Esophagus muscularis mucosa (tissue), 4 donors: ENCODE measurements around the gene ATXN10. TPM values are rescaled to one million over a fixed set of nuclear protein-coding genes. Genes with fewer than 3 reads are reported as not detected.

Source experiments
- DNase-seq: peaks from one replicate; pipeline ENCODE4 v3.0.0-alpha.2; 2017; ENCODE audit errors: extremely low spot score
- H3K27ac ChIP-seq, 4 donors: fragments of 200-600 bp; sonication (generic); replicated peaks in 1 of 4; 1 replicate in 3 of 4; 2 replicates in 1 of 4; pipeline ENCODE4 v1.5.1; 2016 to 2019; ENCODE audit warnings: mild to moderate bottlenecking in 1 of 4
- H3K27me3 ChIP-seq, 4 donors: fragments of 200-600 bp; sonication (generic); one replicate each; pipeline versions ENCODE4 v1.5.1 to v1.6.0; 2016 to 2019
- H3K36me3 ChIP-seq, 4 donors: fragments of 200-600 bp; sonication (generic); one replicate each; pipeline ENCODE4 v1.5.1; 2016 to 2019
- H3K4me1 ChIP-seq, 4 donors: fragments of 200-600 bp; sonication (generic); one replicate each; pipeline ENCODE4 v1.5.1; 2016 to 2019
- H3K4me3 ChIP-seq, 4 donors: fragments of 200-600 bp; sonication (generic); 1 replicate in 2 of 4; 2 replicates in 2 of 4; pipeline ENCODE4 v1.5.1; 2016 to 2019; ENCODE audit warnings: mild to moderate bottlenecking in 4 of 4, moderate library complexity in 1 of 4
- H3K9me3 ChIP-seq, 4 donors: fragments of 200-600 bp; sonication (generic); 1 replicate in 3 of 4; 2 replicates in 1 of 4; pipeline ENCODE4 v1.5.1; 2016 to 2019
- EP300 ChIP-seq: sonication (generic); formaldehyde crosslinking; IDR thresholded peaks from one replicate; pipeline ENCODE4 v1.6.1; 2017; ENCODE audit warnings: antibody characterized with exemption
- POLR2A ChIP-seq: fragments of 450-650 bp; IDR thresholded peaks from one replicate; pipeline ENCODE4 v1.6.1; 2017; ENCODE audit warnings: antibody characterized with exemption, moderate library complexity, mild to moderate bottlenecking, low read depth
- POLR2AphosphoS5 ChIP-seq, 2 donors: sonication (generic); formaldehyde crosslinking; IDR thresholded peaks; one replicate each; pipeline ENCODE4 v1.6.1; 2017; ENCODE audit warnings: antibody characterized with exemption in 2 of 2
- WGBS: methylation state at CpG from one replicate; pipeline ENCODE4 v1.1.5; 2018; 5-methylcytosine and 5-hydroxymethylcytosine counted together
- intact Hi-C: fragments of 100-400 bp; cut with DNase I; formaldehyde crosslinking; loops from one replicate; pipeline ENCODE4 v1.15.1; 2023
- total RNA-seq, 4 donors: library from RNA; depleted of rRNA; stranded (reverse); fragments of >200 nt; gene quantifications; one replicate each; pipeline versions ENCODE4 v1.1.0 to v1.2.1, GENCODE V29; 2016
- TF ChIP-seq, protein P1 (sequence below), 3 experiments: fragments of 200-600 bp in 2 of 3; fragments of 450-650 bp in 1 of 3; sonication (generic) in 2 of 3; IDR thresholded peaks; one replicate each; pipeline ENCODE4 v1.5.1; 2017 to 2019; ENCODE audit warnings: antibody characterized with exemption in 3 of 3, mild to moderate bottlenecking in 2 of 3, moderate library complexity in 1 of 3

ATXN10 gene
- total RNA-seq, 4 donors from 2014 or later: 67.5 to 126 (median 91.2) TPM

DNA sequence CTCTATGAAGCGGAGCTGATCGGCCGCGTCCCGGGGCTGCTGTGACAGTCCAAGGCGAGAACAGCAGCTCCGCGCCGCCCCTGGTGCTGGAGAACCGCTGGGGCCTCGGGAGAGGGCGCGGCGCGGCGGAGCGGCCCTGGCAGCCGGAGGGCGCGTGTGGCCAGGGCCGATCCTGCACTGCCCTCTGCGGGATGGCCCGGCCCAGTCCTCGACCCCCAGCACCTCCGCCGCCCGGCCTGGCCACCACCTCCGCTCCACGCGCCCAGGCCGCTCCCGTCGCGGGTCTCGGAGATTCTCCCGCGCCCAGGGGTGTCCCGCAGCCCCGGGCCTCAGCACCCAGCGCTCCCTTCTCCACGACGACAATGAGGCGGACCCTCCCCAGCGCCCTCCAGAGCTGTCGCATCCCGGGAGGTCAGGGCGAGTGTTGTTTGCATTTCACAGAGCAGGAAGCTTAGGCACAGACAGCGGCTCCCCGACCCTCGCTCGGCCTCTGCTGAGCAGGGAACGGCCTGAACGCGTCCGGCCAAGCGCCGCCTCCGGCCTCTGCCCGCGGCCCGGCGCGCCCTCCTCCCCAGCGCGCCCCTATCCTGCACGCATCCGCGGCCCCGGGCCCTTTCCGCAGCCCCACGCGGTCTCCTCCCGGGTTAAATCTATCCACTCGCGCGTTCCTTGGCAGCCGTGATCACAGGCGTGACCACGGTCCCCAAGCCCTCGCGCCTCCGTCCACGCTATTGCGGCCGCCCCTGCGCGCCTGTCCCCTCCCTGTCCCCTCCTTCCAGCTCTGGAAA lies 195.7 kb downstream of the ATXN10 start:
- H3K4me3 ChIP-seq: peak overlapping the region; percentile 13 to 44 (median 34)
- intact Hi-C loops: loop anchor here (5.0 kb wide), 1 partner anchor 225 kb away; no protein-coding TSS in a partner anchor
- TF ChIP-seq, protein P1, sequence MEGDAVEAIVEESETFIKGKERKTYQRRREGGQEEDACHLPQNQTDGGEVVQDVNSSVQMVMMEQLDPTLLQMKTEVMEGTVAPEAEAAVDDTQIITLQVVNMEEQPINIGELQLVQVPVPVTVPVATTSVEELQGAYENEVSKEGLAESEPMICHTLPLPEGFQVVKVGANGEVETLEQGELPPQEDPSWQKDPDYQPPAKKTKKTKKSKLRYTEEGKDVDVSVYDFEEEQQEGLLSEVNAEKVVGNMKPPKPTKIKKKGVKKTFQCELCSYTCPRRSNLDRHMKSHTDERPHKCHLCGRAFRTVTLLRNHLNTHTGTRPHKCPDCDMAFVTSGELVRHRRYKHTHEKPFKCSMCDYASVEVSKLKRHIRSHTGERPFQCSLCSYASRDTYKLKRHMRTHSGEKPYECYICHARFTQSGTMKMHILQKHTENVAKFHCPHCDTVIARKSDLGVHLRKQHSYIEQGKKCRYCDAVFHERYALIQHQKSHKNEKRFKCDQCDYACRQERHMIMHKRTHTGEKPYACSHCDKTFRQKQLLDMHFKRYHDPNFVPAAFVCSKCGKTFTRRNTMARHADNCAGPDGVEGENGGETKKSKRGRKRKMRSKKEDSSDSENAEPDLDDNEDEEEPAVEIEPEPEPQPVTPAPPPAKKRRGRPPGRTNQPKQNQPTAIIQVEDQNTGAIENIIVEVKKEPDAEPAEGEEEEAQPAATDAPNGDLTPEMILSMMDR (IDR thresholded peaks at IDR 0.05): peak; percentile 27 to 35 (median 30)
- no peak for TF ChIP-seq POLR2AphosphoS5 (IDR thresholded peaks at IDR 0.05)
- H3K4me1 ChIP-seq: peaks cover 15 to 41% (median 32%) of the 10 kb centered on the region in 4 donors
- H3K27ac ChIP-seq: no peak overlapping the region
- peaks cover 0 to 60% (median 20%) of the 10 kb centered on the region in 4 donors for H3K27me3 ChIP-seq
- H3K9me3 ChIP-seq: peaks cover 0 to 6% (median 0%) of the 10 kb centered on the region in 4 donors
- peak; percentile 39 for DNase-seq
- no peaks in the 10 kb centered on the region for H3K36me3 ChIP-seq
- 4% methylated on average over 13 of the region's 87 CpGs for WGBS

DNA sequence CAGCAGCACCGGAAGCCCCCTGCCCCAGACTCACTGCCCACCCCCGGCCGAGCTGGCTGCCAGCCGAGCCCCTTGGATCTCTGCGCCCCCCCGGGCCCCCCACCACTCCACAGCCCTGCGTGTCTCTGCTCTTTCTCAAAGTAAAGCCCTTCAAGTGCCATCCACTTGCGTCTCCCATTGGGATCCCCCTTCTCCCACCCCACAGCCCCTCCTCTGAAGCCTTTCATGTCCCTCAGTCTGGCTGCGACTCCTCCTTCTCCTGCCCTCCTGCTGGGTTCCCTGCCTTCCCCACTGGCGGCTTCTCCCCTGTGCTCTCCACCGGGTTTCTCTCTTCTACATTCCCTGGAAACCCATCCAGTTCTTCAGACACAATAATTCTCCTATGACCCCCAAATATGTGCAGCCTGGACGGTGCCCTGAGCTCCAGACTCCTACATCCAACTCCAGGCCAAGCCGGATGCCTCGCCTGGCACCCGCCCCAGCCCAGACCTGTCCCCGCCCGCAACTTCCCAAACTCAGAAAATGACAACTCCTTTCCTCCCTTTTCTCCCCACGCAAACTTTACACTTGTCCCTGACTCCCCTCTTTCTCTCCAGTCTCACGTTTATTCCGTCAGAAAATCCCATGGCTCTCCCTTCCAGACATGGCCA lies 196.4 kb downstream of the ATXN10 start:
- 43% methylated on average over 17 of the region's 20 CpGs for WGBS
- intact Hi-C loops: loop anchor here (5.0 kb wide), 1 partner anchor 226 kb away; no protein-coding TSS in a partner anchor
- H3K4me3 ChIP-seq: peak overlapping the region in 2 of 4 donors; percentile 38 to 44

DNA sequence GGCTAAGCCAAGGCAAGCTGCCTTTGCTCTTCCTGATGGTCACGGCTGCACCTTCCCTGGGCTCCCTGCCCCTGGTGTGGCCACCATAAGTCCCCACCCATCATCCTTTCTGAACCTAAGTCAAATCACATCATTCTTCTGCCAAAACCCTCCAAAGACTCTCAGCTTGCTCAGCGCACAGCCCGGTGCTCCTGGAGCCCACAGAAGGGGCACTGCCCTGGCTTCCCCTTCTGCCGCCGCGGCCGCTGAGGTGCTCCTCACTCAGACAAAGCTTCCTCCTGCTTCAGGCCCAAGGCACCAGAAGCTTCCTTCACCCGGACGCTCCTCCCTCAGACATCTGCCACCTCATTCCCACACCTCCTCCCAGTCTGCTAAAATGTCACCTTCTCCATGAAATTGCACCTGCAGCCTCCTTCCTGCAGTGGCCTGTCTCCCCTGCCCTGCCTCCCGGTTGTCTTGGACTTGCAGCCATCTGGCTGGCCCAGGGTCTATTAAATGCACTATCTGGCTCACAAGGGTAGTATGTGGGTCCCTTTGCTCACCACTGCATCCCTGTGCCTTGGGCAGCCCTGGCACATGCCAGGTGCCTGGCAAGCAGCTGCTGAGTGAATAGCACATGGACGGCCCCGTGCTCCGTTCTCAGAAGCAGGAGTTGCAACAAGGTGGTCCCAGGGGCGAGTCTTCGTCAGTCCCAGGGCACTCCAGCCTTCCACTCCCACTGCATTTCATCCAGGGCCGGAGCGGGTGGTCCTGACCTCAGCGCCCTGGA lies 197.1 kb downstream of the ATXN10 start:
- no peak overlapping the region for H3K27ac ChIP-seq
- no peaks in the 10 kb centered on the region for H3K36me3 ChIP-seq
- peaks cover 0 to 4% (median 0%) of the 10 kb centered on the region in 4 donors for H3K9me3 ChIP-seq
- peaks cover 0 to 60% (median 20%) of the 10 kb centered on the region in 4 donors for H3K27me3 ChIP-seq
- intact Hi-C loops: loop anchor here (5.0 kb wide), 1 partner anchor 226 kb away; no protein-coding TSS in a partner anchor
- H3K4me3 ChIP-seq: no peak overlapping the region
- H3K4me1 ChIP-seq: peaks cover 15 to 38% (median 30%) of the 10 kb centered on the region in 4 donors
- 75% methylated on average over 10 of the region's 18 CpGs for WGBS
- DNase-seq: peak; percentile 45
- TF ChIP-seq, protein P1 (IDR thresholded peaks at IDR 0.05): no peak
- TF ChIP-seq POLR2AphosphoS5 (IDR thresholded peaks at IDR 0.05) (no peak), EP300 (no peak), POLR2A (no peak)

More for the DNA sequence above, 196.4 kb downstream of the ATXN10 start:
- peaks cover 0 to 60% (median 20%) of the 10 kb centered on the region in 4 donors for H3K27me3 ChIP-seq
- no peak for TF ChIP-seq POLR2A
- no peak for TF ChIP-seq EP300
- TF ChIP-seq, protein P1 (IDR thresholded peaks at IDR 0.05): no peak
- TF ChIP-seq POLR2AphosphoS5 (IDR thresholded peaks at IDR 0.05): no peak
- peak; percentile 37 for DNase-seq
- no peak overlapping the region for H3K27ac ChIP-seq
- H3K4me1 ChIP-seq: peaks cover 15 to 41% (median 32%) of the 10 kb centered on the region in 4 donors
- H3K9me3 ChIP-seq: peaks cover 0 to 4% (median 0%) of the 10 kb centered on the region in 4 donors
- no peaks in the 10 kb centered on the region for H3K36me3 ChIP-seq

DNA sequence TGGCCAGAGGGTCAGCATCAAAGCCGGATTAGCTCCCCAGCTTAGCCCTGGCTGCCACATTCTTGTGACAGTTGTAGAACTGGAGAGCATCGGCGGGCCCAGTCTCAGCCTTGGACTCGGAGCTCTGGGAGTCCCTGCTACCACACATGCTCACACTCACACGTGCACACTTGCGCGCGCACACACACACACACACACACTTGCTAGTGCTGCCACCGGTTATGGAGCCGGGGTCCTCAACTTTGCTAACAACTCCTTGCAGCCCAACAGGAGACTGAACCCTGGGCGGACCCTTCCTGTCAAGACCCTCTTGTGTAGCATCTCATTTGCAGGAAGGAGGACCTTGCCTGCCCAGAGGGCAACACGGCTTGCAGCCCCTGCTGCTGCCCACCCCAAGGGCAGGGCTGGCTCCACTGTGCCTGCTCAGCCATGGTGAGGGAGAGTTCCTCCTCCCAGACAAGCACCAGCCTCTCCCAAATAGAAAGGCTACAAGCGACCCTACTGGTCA lies 197.8 kb downstream of the ATXN10 start:
- TF ChIP-seq POLR2A (no peak), EP300 (no peak), POLR2AphosphoS5 (IDR thresholded peaks at IDR 0.05) (no peak)
- TF ChIP-seq, protein P1 (IDR thresholded peaks at IDR 0.05): no peak
- WGBS: 97% methylated on average over 6 of the region's 13 CpGs
- intact Hi-C loops: loop anchor here (5.0 kb wide), 1 partner anchor 227 kb away; no protein-coding TSS in a partner anchor
- Histone ChIP-seq H3K9me3 (peaks cover 0 to 4% (median 0%) of the 10 kb centered on the region in 4 donors), H3K4me3 (no peak overlapping the region), H3K36me3 (no peaks in the 10 kb centered on the region), H3K4me1 (peaks cover 15 to 32% (median 24%) of the 10 kb centered on the region in 4 donors), H3K27me3 (peaks cover 0 to 60% (median 20%) of the 10 kb centered on the region in 4 donors), H3K27ac (no peak overlapping the region)
- no peak for DNase-seq
